Measurements from ENCODE around the gene PTPRM. TPM values are rescaled to one million over a fixed set of nuclear protein-coding genes. Genes with fewer than 3 reads are reported as not detected.

The PTPRM gene
- total RNA-seq, 1 donor from 2014 or later, result 10.7 TPM

DNA sequence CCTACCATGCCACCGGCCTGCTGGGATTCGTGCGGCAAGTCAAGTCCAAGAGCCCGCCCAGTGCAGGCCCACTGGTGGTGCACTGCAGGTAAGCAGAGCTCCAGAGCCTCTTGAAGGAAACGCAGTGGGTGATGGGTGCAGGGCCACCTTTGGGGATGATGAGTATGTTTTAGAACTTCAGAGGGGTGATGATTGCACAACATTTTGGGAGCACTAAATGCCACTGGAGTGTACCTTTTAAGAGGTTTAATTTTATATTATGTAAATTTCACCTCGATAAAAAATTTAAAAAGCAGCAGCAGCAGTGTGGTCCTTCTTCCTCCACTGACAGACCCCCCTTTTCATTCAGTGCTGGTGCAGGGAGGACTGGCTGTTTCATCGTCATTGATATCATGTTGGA lies 809.0 kb downstream of the PTPRM start:
- no peak for DNase-seq (ENCODE audit: low spot score)
- H3K27ac Mint-ChIP-seq, result no peak overlapping the region
- no peaks in the 10 kb centered on the region for H3K4me1 Mint-ChIP-seq (ENCODE audit: low read depth)
- intact Hi-C loops (cut with micrococcal nuclease), result no loop called here
- no peak overlapping the region for H3K4me3 Mint-ChIP-seq
- H3K9me3 Mint-ChIP-seq, result no peaks in the 10 kb centered on the region
- H3K36me3 Mint-ChIP-seq (ENCODE audit: low read depth), result no peaks in the 10 kb centered on the region
- H3K27me3 Mint-ChIP-seq (ENCODE audit: insufficient read depth), result peaks cover 1% of the 10 kb centered on the region

DNA sequence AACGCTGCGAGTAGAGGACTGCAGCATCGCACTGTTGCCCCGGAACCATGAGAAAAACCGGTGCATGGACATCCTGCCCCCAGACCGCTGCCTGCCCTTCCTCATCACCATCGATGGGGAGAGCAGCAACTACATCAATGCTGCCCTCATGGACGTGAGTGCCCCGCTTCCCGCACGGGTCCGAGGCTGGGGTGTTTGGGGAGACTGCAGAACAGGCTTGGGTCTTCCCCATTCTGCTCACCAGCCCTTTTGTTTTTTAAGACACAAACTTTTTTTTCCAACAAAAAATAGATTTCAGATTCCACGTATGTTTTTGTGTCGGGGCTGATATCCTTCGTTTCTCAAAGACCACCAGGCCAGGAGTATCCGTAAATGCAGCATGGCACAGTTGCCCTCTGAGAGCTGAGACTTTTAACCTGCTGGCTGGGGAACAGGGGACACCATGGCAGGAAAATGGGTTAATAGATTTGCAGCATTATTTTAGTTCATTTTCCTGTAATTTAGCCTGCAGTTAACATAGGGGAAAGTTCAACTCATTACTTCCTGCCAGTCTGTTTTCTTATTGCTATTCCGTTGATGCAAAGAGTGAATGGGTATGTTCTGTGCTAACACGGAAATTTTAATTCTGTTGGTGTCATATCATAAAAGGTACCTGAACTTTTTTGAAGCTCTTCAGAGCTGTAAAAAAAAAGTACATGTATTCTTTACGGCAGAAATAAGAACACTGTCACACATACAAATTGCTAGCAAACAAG lies 812.2 kb downstream of the PTPRM start:
- intact Hi-C loops (cut with micrococcal nuclease), result no loop called here
- H3K4me1 Mint-ChIP-seq (ENCODE audit: low read depth), result no peaks in the 10 kb centered on the region
- no peaks in the 10 kb centered on the region for H3K36me3 Mint-ChIP-seq (ENCODE audit: low read depth)
- no peaks in the 10 kb centered on the region for H3K27me3 Mint-ChIP-seq (ENCODE audit: insufficient read depth)
- H3K9me3 Mint-ChIP-seq, result no peaks in the 10 kb centered on the region
- H3K27ac Mint-ChIP-seq, result no peak overlapping the region
- H3K4me3 Mint-ChIP-seq, result no peak overlapping the region
- DNase-seq (ENCODE audit: low spot score), result no peak

- no peaks in the 10 kb centered on the region for H3K9me3 Mint-ChIP-seq
- H3K27me3 Mint-ChIP-seq (ENCODE audit: insufficient read depth), result no peaks in the 10 kb centered on the region
- DNase-seq (ENCODE audit: low spot score), result no peak
- no peak overlapping the region for H3K27ac Mint-ChIP-seq
- no peaks in the 10 kb centered on the region for H3K36me3 Mint-ChIP-seq (ENCODE audit: low read depth)
- no peak overlapping the region for H3K4me3 Mint-ChIP-seq
- intact Hi-C loops (cut with micrococcal nuclease), result no loop called here
- no peaks in the 10 kb centered on the region for H3K4me1 Mint-ChIP-seq (ENCODE audit: low read depth)
These were observed 812.9 kb downstream of the PTPRM start for GRCh38 chr18:8380006-8380405.

GRCh38 chr18:8380926-8381325 lies 813.8 kb downstream of the PTPRM start:
- H3K4me1 Mint-ChIP-seq (ENCODE audit: low read depth), result no peaks in the 10 kb centered on the region
- H3K27ac Mint-ChIP-seq, result no peak overlapping the region
- no peak for DNase-seq (ENCODE audit: low spot score)
- H3K27me3 Mint-ChIP-seq (ENCODE audit: insufficient read depth), result no peaks in the 10 kb centered on the region
- intact Hi-C loops (cut with micrococcal nuclease), result no loop called here
- H3K4me3 Mint-ChIP-seq, result no peak overlapping the region
- no peaks in the 10 kb centered on the region for H3K36me3 Mint-ChIP-seq (ENCODE audit: low read depth)
- H3K9me3 Mint-ChIP-seq, result no peaks in the 10 kb centered on the region

- intact Hi-C loops (cut with micrococcal nuclease), result no loop called here
- H3K27me3 Mint-ChIP-seq (ENCODE audit: insufficient read depth), result no peaks in the 10 kb centered on the region
- H3K9me3 Mint-ChIP-seq, result no peaks in the 10 kb centered on the region
- H3K4me3 Mint-ChIP-seq, result no peak overlapping the region
- no peak overlapping the region for H3K27ac Mint-ChIP-seq
- no peaks in the 10 kb centered on the region for H3K36me3 Mint-ChIP-seq (ENCODE audit: low read depth)
- no peaks in the 10 kb centered on the region for H3K4me1 Mint-ChIP-seq (ENCODE audit: low read depth)
- DNase-seq (ENCODE audit: low spot score), result no peak
These were observed 814.8 kb downstream of the PTPRM start for GRCh38 chr18:8381821-8382459.

- H3K4me3 Mint-ChIP-seq, result no peak overlapping the region
- H3K9me3 Mint-ChIP-seq, result no peaks in the 10 kb centered on the region
- no peak overlapping the region for H3K27ac Mint-ChIP-seq
- no peaks in the 10 kb centered on the region for H3K36me3 Mint-ChIP-seq (ENCODE audit: low read depth)
- no peak for DNase-seq (ENCODE audit: low spot score)
- H3K27me3 Mint-ChIP-seq (ENCODE audit: insufficient read depth), result no peaks in the 10 kb centered on the region
- intact Hi-C loops (cut with micrococcal nuclease), result loop anchor here (5.0 kb wide), 1 partner anchor 333 kb away; no protein-coding TSS in a partner anchor
- H3K4me1 Mint-ChIP-seq (ENCODE audit: low read depth), result no peaks in the 10 kb centered on the region
These were observed 818.3 kb downstream of the PTPRM start for GRCh38 chr18:8385400-8385799.

- intact Hi-C loops (cut with micrococcal nuclease), result loop anchor here (5.0 kb wide), 1 partner anchor 335 kb away; no protein-coding TSS in a partner anchor
- Mint-ChIP-seq H3K9me3 (no peaks in the 10 kb centered on the region), H3K27me3 (ENCODE audit: insufficient read depth) (no peaks in the 10 kb centered on the region), H3K4me3 (no peak overlapping the region), H3K4me1 (ENCODE audit: low read depth) (no peaks in the 10 kb centered on the region), H3K36me3 (ENCODE audit: low read depth) (no peaks in the 10 kb centered on the region), H3K27ac (no peak overlapping the region)
- no peak for DNase-seq (ENCODE audit: low spot score)
These were observed 819.7 kb downstream of the PTPRM start for GRCh38 chr18:8386669-8387380.

- intact Hi-C loops (cut with micrococcal nuclease), result loop anchor here (5.0 kb wide), 1 partner anchor 337 kb away; no protein-coding TSS in a partner anchor
These were observed 822.5 kb downstream of the PTPRM start for GRCh38 chr18:8389391-8390340.

DNA sequence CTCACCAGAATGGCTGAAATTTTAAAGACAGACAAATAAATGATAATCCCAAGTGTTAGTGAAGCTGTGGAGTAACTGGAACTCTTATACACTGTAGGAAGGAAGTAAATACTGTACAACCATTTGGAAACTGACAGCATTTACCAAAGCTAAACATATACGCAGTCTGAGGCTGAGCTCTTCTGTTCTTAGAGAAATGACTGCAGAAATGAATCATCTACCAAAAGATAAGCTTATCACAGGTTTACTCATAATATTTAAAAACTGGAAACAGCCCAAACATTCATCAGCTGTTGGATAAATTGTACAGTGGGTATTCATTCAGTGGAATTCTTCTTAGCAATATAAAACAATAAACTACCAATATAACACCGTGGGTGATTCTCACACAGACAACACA lies 824.0 kb downstream of the PTPRM start:
- Mint-ChIP-seq H3K27me3 (ENCODE audit: insufficient read depth) (no peaks in the 10 kb centered on the region), H3K36me3 (ENCODE audit: low read depth) (no peaks in the 10 kb centered on the region), H3K27ac (no peak overlapping the region), H3K4me3 (no peak overlapping the region), H3K9me3 (no peaks in the 10 kb centered on the region), H3K4me1 (ENCODE audit: low read depth) (no peaks in the 10 kb centered on the region)
- intact Hi-C loops (cut with micrococcal nuclease), result no loop called here
- DNase-seq (ENCODE audit: low spot score), result no peak

More at GRCh38 chr18:8389391-8390340, 822.5 kb downstream of the PTPRM start:
- Mint-ChIP-seq H3K27ac (no peak overlapping the region), H3K4me1 (ENCODE audit: low read depth) (no peaks in the 10 kb centered on the region), H3K27me3 (ENCODE audit: insufficient read depth) (no peaks in the 10 kb centered on the region), H3K9me3 (no peaks in the 10 kb centered on the region), H3K4me3 (no peak overlapping the region), H3K36me3 (ENCODE audit: low read depth) (no peaks in the 10 kb centered on the region)
- DNase-seq (ENCODE audit: low spot score), result no peak

- DNase-seq (ENCODE audit: low spot score), result no peak
- no peaks in the 10 kb centered on the region for H3K27me3 Mint-ChIP-seq (ENCODE audit: insufficient read depth)
- H3K4me3 Mint-ChIP-seq, result no peak overlapping the region
- no peak overlapping the region for H3K27ac Mint-ChIP-seq
- intact Hi-C loops (cut with micrococcal nuclease), result no loop called here
- H3K4me1 Mint-ChIP-seq (ENCODE audit: low read depth), result no peaks in the 10 kb centered on the region
- H3K36me3 Mint-ChIP-seq (ENCODE audit: low read depth), result no peaks in the 10 kb centered on the region
- no peaks in the 10 kb centered on the region for H3K9me3 Mint-ChIP-seq
These were observed 829.1 kb downstream of the PTPRM start for GRCh38 chr18:8396254-8396653.

DNA sequence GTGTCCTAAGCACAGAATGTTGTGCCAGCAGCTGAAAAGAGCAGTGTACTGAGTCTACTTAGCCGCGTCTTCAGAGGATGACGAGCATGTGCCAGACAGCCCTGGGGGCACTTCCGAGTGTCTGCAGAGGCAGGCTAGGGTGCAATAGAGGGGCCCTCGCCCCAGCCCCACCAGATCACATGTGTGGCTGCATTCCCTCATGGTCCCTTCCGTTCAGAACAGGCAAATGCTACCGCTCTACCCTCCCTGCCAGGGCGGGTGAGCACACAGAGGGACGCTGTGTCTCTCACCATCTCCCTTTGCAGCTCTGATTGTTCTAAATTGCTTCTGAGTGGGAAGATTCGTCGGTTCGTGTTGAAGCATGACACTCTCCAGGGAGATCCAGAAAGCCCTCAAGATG lies 829.9 kb downstream of the PTPRM start:
- no peak for DNase-seq (ENCODE audit: low spot score)
- H3K27ac Mint-ChIP-seq, result no peak overlapping the region
- H3K4me3 Mint-ChIP-seq, result no peak overlapping the region
- no peaks in the 10 kb centered on the region for H3K36me3 Mint-ChIP-seq (ENCODE audit: low read depth)
- H3K9me3 Mint-ChIP-seq, result no peaks in the 10 kb centered on the region
- H3K27me3 Mint-ChIP-seq (ENCODE audit: insufficient read depth), result no peaks in the 10 kb centered on the region
- H3K4me1 Mint-ChIP-seq (ENCODE audit: low read depth), result no peaks in the 10 kb centered on the region
- intact Hi-C loops (cut with micrococcal nuclease), result no loop called here

DNA sequence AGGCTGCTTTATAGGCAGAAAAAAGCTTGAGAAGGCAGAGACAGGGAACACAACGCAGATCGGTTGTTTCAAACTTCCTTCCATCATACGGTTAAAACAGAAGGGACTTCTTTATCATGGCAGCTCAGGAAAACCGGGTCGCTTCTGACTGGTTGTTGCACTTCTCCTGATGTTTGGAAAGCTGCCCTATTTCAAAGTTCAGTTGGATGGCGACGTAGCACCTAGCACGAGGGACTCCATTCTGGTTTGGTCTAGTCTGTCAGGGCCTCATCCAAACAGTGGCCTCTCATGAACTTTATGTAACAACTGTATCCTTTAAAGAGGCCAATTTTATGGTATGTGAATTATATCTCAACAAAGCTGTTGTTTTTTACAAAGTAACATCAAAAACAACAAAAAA lies 832.0 kb downstream of the PTPRM start:
- Mint-ChIP-seq H3K9me3 (no peaks in the 10 kb centered on the region), H3K27ac (no peak overlapping the region), H3K36me3 (ENCODE audit: low read depth) (no peaks in the 10 kb centered on the region), H3K27me3 (ENCODE audit: insufficient read depth) (no peaks in the 10 kb centered on the region), H3K4me3 (no peak overlapping the region), H3K4me1 (ENCODE audit: low read depth) (no peaks in the 10 kb centered on the region)
- intact Hi-C loops (cut with micrococcal nuclease), result no loop called here
- no peak for DNase-seq (ENCODE audit: low spot score)

Data from activated T-helper 1 cell treated with anti-CD3 and anti-CD28 coated beads, Interleukin-12 subunit alpha, Interleukin-12 subunit beta, Interleukin-2, Interleukin-4 antibody, amounts not matched to agents 30 ng/mL and 10 ng/mL and 1 ng/mL, durations not matched to agents 14 hours and 24 hours and 36 hours (primary cell).